GM19043 (cell line): ENCODE results near the gene NPTN.
"Not testable (repeated sequence)": the region's sequence is repeated elsewhere in the genome, so short reads cannot be mapped to it uniquely, and the experiment has no call there.

Source experiments
- ATAC-seq: cut with Tn5 transposase; IDR thresholded peaks from one replicate; pipeline ENCODE4 v1.9.1; 2021; ENCODE audit warnings: low read depth; ENCODE audit not compliant: unreplicated experiment

Gene NPTN

DNA sequence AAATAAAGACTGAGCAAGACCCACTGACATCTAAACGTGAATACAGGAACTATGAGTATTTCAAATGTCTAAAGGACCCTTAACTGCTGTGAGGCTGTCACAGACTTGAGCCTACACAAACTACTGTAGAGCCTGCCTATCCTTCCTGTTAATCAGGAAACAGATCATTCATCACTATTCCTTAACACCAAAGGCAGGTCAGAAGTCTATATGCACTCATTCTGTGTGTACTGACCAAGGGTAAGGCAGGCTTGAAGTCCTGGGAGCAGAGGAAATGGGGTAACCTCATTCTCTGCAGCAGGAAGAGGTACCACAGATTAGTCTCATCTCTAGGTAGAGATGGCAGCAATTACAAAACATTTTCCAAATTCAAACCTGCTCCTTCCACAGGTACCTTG, 30.7 kb downstream of the NPTN start:
- ATAC-seq: no peak

DNA sequence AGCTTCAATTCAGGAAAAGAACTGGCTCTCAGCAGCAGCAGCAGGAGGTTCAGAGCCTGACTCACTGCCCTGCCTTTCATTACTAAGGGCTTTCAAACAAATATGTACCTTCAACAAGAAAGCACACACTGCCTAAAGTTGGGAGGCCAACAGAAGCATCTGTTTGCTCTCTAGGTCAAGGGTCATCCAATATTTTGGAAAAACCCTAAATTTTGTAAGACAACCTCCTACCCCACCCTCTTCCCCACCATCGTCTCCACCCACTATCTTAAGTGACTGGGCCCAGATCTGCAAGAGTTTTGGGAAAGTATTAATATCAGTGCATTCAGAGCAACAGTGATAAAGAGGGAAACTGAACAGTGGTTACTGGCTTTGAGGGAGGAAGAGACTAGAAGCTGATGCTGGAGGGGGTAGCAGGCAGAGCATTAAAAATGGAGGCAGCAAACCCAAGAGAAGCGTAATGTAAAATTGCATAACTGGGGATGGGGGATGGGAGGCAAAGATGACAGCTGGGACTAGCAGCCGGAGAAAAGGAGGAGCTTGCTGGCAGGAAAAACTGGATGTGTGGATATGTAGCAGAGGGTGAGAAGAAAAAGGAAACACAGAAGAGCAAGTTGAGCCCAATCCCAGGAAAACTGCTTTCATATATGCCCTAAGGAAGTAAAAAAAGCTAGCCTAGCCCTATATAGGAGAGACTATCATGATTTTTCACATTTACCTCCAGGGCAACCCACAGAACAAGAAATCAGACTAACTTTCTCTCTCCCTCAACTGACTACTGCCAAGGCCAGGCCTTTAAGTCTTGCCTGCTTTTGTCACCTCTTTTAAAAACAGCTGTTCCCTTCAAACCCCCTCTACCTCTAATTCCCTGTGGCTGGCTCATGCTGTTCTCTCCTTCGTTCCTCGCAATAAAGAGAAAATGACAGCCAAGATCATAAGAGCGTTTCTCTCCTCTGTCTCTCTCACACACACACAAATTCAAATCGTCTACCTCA, 31.4 kb downstream of the NPTN start:
- ATAC-seq: no peak

DNA sequence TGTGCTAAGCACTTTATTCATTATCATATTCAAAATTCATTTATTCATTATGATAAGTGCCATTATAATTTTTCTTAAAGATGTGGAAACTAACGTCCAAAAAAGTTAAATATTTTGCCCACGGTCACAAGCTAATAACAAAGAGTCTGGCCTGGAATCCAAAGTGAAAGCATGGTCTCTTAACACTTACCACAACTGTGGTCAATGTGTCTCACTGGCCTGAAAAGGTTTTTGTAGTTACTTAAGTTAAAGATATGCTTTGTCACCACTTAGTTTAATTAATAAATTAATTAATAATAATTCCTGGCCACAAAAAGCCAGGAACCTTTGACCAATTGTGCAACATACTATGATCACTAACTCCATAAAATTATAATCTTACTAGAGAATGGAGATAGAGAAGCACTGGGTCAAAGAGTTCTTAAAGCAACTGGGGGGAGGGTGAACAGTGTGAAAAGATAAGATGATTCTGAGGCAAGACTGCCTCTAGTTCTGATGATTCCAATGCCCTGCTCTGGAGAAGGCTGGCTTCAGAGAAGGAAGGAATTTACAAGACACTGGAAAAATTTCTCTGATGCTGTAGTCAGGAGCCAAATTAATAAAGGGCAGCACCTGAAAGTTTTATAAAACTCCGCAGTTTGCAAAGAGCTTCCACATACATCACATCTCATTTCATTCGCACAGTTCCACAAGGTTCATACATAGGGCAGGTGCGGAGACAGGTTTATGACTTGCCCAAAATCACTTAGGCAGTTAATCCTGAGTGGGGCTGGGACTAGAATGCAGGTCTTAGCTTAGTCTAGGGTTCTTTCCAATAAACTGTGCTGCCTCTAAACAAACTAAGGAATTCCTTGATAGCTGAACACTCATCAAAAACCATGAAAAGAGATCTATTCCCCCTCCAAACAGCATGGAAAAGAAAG, 32.5 kb downstream of the NPTN start:
- ATAC-seq: no peak

DNA sequence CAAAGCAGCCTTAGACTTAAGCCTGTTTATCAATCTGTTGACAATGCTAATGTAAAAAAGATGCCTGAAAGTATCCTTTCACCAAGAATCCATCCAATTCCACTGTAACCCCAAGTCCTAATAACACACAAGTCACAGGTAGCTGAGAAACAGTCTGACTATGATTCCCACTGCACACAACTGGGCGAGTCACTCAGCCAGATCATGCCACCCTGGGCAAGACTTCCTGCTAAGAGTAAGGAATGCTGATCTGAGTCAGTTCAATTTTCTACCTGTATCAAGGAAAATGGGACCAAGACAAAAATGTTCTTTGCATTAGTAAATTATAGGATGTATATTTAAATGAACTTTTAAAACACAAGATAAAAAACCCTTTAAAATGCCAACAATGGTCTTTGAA, 33.3 kb downstream of the NPTN start:
- ATAC-seq: no peak

DNA sequence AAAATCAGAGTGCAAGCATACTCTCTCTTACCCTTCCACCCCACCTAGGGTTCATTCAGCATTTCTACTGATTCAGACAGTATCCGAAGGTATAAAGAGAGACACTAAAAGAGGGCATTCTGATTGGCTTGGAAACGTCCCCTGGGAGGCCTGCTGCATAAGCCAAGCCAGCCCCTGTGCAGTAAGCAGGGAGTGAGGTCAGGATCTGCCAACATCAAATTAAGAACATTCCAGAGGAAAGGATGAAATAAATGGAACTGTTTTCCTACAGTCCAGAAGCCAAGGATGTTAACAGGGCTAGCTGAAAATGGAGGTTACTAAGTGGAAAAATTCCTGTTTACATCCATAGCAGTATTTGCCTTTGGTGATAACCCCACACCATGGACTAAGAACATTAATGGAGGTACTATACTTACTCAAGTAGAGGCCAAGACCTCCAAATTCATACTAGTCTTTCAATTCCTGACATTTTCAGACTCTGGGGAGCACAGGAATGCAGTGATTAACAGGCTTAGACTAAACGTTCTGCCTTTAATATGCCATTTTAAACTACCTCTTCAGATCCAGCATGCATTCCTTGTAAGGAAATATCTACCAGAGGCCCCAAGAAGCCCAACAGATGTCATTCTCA, 34.5 kb downstream of the NPTN start:
- ATAC-seq: no peak

DNA sequence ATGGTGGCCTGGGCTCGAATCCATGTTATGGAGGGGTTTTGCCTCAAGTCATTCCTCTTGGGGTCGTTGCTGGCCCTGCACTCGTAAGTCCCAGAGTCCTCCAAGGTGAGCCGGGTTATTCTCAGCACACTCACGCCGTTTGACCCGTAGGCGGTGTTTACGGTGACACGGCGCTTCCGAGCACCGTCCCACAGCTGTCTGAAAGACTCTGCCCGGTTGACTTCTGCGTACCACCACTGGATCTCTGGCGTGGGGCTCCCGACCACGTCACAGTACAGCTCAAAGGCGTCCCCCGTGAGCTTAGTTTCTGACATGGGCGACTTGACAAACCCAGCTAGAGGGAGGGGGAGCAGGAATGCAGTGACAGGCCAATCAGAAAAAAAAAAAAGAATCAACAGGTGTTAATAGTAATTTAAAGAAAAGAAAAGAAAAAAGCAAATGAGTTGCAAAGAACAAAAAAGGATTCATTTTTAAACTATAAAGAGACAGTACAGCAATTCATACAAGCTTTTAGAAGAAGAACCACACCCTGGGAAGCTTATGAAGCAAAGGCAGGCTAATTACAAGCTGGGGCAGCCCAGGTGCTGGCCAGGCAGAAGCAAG, 36.1 kb downstream of the NPTN start:
- ATAC-seq: no peak

DNA sequence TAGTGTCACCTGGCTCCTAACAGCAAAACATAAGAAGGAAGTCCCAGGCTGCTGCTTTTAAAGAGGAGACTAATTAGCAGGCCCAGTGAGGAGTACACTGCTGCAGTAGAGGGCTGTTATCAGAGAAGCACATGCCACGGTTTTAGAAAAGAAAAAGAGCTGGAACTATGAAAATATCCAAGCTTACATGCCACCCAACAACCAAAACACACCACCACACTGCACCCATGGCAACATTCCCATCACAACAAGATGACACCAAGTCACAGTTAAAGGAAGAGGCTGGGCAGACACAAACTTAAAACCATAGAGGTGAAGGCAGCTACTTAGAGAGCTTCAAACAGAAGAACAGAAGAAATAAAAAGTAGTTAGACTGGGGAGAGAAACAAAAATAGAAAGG, 37.0 kb downstream of the NPTN start:
- ATAC-seq: no peak

DNA sequence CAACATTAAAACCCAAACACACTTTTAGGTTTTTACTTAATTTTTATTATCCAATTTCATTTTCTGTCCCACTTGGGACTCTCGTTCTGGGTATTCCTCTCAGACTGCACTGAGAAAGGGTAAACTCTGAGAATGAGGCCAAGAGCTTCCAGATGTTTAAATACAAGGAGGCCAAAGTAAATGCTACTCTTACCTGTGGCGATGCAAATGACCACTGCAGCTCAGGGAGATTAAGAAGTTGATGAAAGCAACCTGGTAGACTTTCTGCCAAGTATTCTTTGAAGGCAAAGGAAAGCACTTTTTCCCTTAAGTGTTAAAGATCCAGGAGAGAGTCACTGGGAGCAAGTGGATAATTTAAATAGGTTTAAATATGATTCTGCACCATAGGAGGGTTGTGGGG, 39.1 kb downstream of the NPTN start:
- no peak for ATAC-seq

DNA sequence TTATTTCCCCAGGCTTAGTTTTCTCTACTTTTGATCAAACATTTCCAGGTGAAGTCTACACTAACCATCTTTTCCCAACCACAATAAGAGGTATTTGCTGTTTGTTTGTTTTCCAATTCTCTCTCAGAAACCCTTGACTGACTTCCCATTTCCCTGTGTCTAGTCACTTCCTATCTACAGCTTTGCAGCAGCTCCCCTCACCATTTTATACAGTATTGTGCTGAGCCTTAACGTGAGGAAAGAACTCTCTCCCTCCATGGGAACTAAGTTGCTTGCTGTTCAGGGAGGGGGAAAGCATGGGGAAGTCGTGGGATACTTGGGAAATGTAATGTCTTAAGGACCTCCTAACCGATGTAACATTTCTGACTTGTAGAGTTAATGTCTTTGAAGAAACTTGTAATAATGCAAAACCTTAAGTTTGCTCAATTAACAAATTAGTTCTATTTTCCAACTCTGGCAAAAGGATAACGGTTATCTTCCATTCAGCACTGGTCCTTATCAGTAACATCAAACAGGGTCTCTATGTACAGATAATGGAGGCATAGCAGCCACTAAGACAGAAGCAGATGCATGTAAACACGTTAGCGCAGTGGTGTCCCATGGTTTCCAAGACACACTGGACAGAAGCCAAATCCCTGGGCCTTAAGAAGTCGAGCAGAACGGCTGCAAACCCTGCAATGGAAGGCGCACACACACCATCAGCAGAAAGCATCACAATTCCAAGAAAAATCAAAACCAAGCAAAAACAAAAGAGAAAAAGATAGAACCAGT, 39.7 kb downstream of the NPTN start:
- ATAC-seq: no peak

DNA sequence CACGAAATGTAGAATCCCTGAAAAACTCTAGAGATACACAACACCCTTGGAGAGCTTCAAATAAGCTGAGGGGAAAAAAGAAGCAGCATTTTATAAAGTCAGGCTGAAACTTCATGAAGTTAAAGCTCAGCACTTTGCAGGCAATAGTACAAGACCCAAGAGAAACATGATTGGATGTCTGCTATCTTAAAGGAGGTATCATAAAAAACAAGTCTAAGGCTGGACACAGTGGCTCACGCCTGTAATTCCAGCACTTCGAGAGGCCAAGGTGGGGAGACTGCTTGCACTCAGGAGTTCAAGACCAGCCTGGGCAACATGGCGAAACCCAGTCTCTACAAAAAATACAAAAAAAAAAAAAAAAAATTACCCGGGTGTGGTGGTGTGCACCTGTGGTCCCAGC, 42.9 kb downstream of the NPTN start:
- no peak for ATAC-seq

DNA sequence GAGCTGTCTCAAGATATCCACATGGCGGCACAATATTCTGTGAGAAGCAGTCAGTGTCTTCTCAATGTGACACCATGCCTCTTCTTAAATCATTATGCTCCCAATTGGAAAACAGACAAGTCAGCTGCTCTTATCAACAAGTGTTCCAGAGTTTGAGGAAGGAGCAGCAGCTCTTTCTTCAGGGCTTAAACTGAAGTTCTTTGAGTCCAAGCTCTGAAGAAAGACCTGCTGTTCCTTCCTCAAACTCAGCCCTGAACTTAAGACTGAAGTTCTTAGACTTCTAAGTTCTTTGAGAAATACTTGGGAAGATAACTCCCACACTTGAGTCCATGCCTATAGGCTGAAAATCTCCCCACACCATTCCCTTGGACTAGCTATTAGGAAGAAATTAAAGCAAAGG, 43.4 kb downstream of the NPTN start:
- ATAC-seq: no peak

DNA sequence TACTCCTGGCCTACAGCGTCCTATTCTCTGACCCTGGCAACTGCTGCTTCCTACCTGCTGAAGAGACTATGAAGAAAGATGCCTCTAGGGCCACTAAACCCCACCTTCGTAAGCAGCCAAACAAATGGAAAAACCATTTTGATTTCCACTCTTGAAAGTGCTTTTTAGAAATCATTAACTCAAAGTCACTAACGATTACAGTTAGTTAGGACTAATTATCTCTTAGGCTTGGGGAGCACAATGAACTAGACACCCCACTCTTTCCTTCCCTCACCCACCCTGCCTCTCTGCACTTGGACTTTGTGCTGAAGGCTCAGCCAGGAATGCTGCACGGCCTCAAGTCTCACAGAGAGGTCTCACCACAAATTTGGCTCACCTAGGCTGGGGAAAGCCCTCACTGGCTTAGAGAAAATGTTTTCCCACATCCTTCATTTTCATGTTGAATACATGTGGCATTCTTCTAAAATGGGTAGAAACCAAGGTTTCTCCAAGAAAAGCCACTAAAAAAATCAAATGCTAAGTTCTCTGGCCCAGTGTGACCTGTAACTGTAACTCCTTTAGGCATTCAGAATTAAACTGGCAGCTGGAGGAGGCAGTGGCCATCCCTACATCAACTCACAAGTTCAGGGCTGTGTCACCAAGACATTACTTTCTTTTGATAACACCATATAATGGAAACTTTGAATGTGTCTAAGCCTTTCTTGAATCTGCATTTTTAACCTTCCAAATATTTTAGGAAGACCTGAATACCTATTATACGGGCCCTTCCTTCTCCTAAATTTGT, 47.1 kb downstream of the NPTN start:
- no peak for ATAC-seq

DNA sequence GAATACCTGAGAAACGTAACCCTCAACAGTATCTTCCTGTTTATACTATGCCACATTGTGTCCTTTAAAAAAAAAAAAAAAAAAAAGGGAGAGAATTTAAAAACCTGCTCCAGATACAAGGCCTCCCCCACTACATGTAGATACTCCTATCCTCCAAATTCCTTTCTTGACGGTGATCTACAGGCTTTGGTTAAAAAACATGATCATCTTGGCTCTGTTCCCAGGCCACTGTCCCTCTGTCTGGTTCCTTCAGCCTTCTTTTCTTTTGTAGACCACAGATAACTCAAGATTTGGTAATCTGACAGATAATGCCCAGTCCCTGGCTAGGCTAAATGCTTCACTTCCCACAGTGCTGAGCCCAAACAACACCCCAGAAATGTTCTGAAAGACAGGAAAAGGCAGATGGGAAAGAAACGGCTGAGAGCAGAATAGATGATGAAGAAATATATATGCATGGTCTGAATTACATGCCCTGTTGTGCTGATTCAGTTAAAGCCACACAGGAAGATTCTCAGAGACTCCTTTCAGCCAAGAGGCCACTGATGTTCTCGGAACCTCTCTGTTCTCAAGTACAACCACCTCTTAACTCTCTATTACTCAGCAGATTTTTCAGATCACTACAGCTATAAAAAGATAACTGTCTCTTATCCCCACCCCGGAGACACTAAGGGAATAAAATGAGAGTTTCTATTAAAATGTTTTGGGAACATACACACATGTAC, 48.3 kb downstream of the NPTN start:
- no peak for ATAC-seq

DNA sequence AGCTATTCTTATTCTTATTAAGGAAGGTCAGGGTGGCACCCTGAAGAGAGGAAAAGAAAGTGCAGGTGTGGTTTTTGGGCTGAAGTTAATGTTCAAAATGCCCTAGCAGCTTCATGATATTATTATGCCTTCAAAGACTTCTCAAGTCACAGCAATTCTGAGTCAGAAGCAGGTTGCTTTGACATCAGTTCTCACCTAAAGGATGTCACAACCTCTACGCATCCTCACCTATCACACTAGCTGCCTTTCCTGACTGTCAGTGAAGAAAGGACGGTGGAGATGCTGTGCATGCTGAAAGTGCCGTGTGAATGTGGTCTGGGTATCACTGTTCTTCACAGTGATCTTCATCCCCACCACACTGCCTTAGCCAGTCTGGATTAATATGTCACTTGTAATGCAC, 49.6 kb downstream of the NPTN start:
- ATAC-seq: no peak

DNA sequence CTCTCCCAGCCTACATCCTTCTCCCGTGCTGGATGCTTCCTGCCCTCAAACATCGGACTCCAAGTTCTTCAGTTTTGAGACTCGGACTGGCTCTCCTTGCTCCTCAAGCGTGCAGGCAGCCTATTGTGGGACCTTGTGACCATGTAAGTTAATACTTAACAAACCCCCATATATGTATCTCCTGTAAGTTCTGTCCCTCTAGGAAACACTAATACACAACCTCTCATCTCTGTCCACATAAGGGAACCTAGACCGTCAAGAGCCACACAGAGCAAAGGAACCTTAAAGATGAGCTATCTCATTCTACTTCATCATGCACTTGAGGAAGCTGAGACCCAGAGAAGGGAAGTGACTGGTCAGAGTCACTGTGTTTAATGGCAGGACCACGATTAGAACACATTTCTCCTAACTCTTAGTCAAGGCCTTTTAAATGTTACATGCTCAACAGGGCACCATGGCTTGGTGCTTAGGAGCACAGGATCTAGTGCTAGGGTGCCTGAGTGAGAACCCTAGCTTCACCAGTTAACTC, 50.3 kb downstream of the NPTN start:
- ATAC-seq: no peak

DNA sequence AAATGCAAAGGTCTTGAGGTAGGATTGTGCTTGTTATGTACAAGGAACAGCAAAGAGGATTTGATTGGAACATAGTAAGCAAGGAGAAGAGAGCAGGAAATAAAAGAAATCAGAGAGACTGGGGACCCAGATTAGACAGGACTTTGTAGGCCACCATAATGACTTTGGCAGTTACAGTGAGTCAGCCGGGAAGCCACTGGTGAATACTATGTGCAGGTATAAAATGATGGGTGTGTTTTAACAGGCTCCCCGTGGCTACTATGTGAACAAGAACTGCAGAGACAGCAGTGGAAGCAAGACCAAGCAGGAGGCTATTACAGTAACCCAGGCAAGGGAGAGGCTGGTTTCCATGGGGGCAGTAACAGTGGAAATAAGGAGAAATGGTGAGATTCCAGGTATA, 55.2 kb downstream of the NPTN start:
- ATAC-seq: no peak

DNA sequence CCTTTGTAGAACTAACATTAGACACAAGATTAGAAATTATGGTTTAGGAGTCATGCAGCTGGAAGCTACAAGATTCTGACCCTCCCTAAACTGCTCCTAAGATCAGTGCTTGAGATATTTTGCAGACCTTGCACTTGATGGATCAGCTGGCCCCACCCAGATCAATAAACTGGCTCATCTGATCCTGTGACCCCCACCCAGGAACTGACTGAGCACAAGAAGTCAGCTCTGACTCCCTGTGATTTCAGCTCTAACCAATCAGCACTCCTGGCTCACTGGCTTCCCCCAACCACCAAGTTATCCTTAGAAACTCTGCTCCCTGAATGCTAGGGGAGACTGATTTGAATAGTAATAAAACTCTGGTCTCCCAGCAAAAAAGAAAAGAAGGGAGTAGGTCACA, 55.6 kb downstream of the NPTN start:
- not testable (repeated sequence) for ATAC-seq

DNA sequence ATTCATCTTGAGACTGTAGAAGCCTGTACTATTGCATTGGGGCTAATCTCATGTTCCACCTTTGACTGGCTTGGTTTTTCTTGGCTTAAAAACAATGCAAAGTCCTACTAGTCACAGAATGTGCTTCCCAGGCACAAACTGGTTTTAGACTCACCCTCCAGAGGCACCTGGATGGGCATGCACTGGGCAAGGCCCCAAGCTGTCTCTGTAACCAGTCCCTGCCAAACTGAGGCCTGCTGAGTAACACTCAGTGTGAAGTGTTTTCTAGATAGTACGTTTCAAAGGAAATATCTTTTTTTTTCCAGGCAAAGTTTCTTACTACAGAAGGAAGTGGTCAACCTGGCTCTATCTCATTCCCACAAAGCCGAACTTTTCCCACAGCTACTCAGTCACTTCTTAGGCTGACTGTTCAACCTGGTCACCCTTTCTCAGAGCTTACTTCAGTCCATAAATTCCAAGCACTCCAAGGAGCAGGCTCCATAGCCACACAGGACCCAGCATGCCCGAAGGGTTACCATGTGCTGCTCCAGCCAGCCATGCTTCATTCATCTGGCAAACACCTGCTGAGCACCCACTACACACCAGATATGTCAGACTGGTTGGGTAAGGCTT, 57.4 kb downstream of the NPTN start:
- no peak for ATAC-seq
